Activated CD4-positive, CD25-positive, alpha-beta regulatory T cell treated with anti-CD3 and anti-CD28 coated beads, Interleukin-2, amount 50 U/mL, for 24 hours (primary cell): ENCODE data around the gene GGA3.
"Not testable (repeated sequence)": the region's sequence is repeated elsewhere in the genome, so short reads cannot be mapped to it uniquely, and the experiment has no call there.

Experiments
- ATAC-seq, 2 donors: fragments of 150-1000 bp; cut with Tn5 transposase; one replicate each; pipeline ENCODE4 v1.10.0; 2021; ENCODE audit warnings: mild to moderate bottlenecking in 1 of 2, moderate library complexity in 1 of 2

Gene GGA3, protein sequence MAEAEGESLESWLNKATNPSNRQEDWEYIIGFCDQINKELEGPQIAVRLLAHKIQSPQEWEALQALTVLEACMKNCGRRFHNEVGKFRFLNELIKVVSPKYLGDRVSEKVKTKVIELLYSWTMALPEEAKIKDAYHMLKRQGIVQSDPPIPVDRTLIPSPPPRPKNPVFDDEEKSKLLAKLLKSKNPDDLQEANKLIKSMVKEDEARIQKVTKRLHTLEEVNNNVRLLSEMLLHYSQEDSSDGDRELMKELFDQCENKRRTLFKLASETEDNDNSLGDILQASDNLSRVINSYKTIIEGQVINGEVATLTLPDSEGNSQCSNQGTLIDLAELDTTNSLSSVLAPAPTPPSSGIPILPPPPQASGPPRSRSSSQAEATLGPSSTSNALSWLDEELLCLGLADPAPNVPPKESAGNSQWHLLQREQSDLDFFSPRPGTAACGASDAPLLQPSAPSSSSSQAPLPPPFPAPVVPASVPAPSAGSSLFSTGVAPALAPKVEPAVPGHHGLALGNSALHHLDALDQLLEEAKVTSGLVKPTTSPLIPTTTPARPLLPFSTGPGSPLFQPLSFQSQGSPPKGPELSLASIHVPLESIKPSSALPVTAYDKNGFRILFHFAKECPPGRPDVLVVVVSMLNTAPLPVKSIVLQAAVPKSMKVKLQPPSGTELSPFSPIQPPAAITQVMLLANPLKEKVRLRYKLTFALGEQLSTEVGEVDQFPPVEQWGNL

DNA sequence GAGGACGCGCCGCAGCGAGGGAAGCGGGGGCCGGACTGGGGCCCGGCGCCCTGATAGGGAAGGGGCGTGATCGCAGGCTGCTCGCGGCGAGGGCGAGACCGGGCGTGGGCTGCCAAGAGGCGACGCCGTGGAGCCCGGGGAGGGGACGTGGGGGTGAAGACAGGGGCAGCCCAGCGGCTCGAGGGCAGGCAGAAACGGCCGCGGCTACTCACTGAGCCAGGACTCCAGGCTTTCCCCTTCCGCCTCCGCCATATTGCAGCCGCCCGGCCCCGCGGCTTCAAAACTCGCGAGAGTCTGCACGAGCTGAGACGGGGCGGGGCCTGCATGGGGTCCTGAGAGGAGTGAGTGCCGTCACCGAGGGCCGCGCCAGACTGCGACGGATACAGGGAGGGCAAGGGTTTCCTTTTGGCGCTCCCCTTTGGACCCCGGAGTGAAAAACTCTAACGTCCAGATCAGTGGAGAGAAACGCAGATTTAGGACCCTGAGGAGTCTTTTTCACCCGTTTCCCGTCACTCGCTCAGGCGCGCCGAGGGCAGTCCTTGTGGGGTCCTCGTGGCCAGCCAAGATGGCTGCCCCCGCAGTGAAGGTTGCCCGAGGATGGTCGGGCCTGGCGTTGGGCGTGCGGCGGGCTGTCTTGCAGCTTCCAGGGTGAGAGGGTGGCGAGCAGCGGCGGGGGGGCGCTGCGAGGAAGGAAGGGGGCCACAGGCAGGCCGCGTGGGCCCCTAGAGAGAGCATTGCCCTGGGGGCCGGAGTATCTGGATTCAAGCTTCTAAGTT, at the start of gene GGA3, which contains the start of gene MRPS7:
Gene GGA3, minus strand, starts transcription at position 271 of the 776 bp plus-strand sequence. Its CDS starts 19 bp downstream, at position 252.
Gene MRPS7, plus strand, starts transcription at position 544 of the 776 bp plus-strand sequence. Its CDS starts 22 bp downstream, at position 566.
- peak; percentile 87 to 91 for ATAC-seq

DNA sequence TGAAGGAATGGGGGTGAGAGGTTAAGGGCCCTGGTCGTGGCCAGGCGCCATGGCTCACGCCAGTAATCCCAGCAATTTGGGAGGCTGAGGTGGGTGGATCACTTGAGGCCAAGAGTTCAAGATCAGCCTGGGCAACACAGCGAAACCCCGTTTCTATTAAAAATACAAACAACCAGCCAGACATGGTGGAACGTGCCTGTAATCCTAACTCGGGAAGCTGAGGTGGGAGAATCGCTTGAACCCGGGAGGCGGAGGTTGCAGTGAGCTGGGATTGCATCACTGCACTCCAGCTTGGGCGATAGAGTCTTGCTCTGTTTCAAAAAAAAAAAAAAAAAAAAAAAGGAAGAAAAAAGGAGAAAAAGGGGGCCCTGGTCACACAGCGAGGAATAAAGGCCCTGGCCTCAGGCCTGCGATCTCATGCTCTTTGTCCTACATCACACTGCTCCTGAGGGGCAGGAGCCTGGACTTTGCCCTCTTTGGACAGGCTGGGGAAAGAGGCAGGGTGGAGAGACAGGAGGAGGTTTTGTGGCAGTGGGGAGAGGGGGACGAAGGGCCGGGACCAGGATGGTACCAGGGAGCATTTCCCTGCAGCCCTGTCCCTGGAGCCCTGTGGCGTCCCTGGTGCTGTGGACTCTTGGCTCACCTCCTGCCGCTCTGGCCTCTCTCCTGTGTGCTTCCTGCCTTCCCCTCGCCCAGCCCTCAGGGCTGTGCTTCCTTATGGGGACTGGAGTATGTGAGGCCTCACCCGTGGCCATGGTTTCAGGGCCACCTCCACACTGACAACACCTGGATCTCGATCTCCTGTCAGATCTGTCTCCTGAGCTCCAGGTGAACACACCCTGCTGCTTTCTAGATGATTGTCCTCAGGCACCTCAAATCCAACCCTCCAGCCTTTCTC, 47.6 kb upstream of the GGA3 start:
- ATAC-seq, result no peak

DNA sequence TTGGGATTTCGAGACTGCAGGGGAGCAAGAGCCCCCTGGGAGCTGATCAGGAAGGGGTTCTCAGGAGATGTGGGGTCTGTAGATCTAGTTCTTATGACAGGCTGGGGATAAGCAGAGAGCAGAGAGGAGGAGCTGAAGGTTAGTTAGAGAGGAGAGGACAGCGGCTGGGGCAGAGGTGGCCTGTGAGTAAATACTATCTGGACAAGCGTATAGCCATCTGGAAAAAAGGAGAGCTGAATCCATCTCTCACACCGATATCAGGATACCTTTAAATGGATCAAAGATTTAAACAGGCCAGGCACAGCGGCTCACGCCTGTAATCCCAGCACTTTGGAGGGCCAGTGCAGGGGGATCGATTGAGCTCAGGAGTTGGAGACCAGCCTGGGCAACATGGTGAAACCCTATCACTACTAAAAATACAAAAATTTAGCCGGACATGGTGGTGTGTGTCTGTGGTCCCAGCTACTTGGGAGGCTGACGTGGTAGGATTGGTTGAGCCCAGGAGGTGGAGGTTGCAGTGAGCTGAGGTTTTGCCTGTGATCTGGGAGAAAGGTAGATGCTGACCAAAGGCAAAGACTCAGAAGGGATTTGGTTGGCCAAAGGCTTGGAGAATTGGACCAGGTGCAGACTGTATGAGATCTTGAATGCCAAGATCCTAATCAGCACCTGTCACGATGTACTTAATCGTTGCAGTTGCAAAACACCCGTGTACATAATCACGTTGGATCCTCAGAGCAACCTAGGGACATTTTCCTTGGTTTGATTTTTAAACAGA, 46.7 kb upstream of the GGA3 start:
- no peak for ATAC-seq

DNA sequence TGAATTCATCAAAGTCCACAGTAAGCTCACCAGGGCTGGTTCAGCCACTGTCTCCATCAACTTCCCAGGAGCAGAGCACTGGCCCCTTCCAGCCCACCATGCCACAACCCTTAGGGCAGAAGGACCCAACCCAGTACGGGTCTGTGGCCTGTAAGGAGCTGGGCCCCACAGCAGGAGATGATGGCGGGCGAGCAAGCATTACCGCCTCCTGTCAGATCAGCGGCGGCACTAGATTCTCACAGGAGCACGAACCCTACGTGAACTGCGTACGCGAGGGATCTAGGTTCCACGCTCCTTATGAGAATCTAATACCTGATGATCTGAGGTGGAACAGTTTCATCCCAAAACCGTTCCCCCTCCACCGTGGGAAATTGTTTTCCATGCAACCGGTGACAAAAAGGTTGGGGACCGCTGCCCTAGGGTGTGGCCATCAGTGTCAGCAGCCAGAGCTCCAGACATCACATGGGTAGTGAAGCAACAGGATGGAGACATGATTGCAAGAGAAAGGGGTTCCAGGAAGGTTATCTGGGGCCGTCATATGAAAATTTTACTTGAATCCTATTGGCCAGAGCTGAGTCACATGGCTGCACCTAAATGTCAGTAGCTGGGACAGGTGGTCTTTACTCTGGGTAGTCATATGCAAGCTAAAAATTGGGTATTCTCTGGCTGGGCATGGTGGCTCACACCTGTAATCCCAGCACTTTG, 40.2 kb upstream of the GGA3 start:
- no peak for ATAC-seq

DNA sequence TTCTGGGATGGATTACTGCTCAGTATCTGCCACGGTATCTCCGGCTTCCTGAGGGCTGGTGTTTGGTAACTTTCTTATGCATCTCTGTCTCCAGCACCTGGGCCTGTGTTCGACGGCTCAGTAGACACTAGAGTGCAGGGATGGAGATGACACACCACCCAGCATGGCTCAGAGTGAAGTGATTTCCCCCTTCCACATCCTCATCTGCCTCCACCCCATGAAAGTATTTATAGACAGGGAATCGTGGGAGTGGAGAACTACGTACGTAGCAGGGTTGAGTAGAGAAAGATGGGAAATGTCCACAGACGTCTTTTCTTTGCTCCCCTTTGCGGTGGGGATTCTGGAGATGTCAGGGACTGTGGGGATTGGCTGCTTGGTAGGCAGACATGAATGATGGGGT, 39.6 kb upstream of the GGA3 start:
- ATAC-seq, result no peak

DNA sequence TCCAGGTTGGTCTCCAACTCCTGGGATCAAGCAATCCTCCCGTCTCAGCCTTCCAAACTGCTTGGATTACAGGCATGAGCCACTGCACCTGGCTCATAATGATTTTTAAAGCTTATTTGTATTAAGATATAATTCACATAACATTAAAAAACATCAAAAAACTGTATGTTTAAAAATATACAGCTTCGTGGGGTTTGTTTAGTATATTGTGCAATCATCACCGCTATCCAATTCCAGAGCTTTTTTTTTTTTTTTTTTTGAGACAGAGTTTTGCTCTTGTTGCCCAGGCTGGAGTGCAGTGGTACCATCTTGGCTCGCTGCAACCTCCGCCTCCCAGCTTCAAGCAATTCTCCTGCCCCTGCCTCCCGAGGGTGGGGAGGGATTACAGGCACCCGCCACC, 38.9 kb upstream of the GGA3 start:
- no peak for ATAC-seq

DNA sequence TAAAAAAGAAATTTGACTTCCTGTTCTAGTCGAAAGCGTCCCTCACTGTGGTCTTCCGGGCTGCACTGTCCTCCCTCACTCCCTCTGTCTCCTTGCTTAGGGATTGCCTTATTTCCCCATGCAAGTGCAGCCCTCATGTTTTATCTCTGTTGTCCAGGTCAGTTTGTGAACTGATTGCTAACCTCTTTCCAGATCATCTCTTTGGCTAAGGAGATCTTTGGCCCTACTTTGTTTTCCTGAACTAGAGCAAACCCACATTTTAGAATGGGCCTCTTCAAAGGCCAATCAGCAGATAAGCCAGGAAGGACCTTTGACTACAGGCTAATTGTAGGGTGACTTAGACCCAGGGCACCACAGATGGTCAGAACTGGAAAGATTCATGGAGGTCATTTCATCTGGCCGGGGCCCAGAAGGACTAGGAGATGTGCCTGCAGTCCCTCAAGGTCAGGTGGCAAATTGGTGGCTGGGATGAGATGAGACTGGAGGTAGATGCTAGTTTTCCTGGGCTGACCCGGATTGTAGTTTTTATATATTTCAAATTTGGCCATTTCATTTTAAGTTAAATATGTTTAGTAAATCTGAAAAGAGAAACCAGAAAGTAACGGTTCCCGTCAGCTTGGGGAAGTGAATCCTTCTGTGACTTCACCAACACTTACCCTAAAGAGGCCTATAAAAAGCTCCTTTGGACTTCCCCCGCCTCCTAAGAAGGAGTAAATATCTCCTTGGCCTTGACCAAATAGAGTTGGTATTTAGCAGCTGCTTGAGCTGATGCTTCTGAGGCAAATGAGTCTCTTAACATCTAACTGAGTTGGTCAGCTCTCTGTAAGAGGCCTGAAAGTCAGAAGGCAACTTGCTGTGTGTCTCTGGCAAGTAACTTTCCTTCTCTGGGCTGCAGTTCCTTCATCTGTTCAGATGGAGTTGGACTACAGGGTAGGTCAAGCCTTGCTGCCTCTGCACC, 34.1 kb upstream of the GGA3 start:
- ATAC-seq, result peak; percentile 70 to 73

DNA sequence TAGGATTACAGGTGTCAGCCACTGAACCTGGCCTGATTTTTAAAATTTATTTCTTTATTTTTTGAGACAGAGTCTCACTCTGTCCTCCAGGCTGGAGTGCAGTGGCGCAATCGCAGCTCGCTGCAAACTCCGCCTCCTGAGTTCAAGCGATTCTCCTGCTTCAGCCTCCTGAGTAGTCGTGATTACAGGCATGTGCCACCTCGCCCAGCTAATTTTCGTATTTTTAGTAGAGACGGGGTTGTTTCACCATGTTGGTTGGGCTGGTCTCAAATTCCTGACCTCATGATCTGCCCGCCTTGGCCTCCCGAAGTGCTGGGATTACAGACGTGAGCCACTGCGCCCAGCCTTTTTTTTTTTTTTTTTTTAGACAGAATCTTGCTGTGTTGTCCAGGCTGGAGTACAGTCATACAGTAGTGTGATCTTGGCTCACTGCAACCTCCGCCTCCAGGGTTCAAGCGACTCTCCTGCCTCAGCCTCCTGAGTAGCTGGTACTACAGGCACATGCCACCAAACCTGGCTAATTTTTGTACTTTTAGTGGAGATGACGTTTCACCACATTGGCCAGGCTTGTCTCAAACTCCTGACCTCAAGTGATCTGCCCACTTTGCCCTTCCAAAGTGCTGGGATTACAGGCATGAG, 31.5 kb upstream of the GGA3 start:
- ATAC-seq, result not testable (repeated sequence)

DNA sequence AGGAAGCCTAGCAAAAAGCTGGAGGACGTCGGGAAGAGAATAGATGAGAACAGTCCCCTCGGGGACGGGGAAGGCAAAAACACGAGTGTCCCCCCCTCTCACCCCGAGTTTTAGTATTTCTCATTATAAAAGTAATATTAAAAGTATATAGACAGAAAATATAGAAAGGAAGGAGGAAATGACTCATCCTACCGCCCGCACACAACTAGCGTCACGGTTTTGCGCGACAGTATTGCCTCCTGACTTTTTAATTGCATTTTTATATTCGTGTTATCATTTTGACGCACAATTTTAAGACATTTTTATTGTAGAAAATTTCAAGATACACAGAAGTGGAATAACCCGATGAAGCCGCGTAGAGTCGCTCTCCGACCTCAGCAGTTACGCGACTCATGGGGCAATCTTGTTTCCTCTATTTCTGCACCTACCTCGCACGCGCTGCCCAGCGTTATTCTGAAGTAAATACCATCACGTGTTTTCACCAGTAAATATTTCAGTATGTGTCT, 28.5 kb upstream of the GGA3 start:
- ATAC-seq, result peak; percentile 18 to 24

DNA sequence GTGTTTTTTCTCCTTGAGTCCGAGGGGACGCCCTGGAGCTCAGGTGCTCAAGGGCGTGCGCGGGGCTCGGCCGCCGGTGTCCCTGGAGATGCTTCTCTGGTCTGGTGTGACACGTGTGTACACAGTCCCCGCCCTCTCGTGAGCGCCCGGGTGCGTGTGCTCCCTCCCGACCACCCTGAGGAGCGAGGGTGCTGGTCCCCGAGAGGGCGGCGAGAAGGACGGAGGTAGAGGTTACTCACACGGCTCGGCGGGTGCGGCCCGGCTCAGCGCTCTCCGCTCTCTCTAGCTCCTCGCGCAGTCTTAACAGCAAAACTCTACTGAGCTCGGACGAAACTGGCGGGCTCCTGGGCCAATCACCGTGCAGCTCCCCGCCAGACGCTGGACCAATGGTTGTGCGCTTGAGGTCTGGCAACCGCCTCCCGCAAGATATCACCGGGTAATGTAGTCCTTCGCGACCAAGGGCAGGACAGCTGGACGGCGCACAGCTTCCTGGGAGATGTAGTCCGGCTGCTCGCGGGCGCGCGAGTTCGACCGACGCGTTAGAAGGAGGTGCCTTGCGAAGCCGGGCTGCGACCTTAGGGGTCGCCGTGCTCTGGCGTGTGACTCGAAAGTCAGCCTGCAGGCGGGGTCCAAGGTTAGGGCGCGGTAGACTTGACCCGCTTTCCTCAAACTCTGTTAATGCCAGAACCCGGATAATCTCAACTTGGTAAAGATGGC, 27.9 kb upstream of the GGA3 start, which contains the start of gene SLC25A19:
Gene SLC25A19, minus strand, starts transcription at position 319 of the 717 bp plus-strand sequence. CDS start 2,669 bp downstream, outside the sequence.
- peak; percentile 95 to 96 for ATAC-seq

DNA sequence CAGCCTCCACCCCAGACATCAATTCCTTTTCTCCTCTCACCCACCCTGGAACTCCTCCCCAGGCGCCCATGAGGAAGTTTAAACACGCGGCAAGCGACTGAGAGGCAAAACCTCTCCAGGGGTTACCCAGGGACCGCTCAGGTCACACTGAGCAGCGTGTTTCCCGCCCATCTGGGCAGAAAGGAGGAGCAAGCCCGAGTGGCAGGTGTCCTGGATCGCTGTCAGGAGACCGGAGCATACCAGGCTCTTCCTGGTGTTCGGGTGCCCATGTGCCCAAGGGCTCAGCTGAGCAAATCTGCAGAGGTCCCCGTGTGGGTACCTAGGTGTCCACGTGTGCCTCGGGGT, 27.3 kb upstream of the GGA3 start:
- ATAC-seq, result peak; percentile 9 to 14

DNA sequence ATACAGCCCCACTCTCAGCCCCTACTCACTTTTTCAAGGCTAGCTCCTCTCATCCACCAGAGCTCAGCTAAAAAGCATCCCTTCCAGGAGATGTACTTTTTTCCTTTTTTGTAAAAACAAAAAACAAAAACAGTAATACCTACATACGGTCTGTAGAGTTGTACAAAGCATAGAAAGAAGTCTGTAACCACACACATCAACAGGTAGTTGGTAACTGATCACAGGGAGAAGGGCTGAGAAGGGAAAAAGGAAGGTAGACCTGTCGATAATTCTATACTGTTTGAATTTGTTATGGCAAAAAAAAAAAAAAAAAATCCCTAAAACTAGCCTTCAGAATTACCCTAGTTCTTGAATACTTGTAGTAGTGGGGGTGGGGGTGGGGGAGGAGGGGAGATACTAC, 27.0 kb upstream of the GGA3 start:
- ATAC-seq, result no peak

DNA sequence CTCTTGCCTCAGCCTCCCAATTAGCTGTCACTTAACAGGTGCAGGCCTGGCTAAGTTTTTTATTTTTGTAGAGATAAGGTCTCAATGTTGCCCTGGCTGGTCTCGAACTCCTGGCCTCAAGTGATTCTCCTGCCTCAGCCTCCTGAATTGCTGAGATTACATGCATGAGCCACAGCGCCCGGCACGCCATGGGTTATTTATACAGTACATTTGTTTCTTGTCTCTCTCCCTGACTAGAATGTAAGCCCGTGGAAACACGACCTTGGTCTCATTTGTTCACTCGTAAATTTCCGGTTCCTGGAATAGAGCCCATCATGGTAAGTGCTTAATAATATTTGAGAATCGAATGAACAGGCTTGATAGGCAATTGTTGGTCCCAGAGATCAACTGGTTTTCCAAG, 25.8 kb upstream of the GGA3 start:
- ATAC-seq, result no peak

DNA sequence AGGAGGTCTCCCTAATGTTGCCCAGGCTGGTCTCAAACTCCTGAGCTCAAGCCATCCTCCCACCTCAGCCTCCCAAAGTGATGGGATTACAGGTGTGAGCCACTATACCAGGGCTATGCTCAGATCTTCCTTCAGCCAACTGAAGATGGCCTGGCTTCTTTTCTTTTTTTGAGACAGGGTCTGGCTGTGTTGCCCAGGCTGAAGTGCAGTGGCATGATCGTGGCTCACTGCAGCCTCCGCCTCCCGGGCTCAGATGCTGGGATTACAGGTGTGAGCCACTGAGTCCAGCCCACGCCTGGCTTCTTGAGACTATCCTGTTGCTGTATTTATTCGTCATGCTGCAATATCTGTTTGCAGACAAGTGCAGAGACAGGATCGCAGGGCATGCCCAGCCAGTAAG, 23.7 kb upstream of the GGA3 start:
- ATAC-seq, result no peak

DNA sequence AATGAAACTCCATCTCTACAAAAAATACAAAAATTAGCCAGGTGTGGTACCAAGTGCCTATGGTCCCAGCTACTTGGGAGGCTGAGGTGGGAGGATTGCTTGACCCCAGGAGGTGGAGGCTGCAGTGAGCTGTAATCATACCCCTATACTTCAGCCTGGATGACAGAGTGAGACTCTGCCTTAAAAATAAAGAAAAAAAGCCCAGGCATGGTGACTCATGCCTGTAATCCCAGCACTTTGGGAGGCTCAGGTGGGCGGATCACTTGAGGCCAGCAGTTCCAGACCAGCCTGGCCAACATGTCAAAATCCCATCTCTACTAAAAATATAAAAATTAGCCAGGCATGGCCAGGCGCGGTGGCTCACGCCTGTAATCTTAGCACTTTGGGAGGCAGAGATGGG, 18.8 kb upstream of the GGA3 start:
- ATAC-seq, result not testable (repeated sequence)

DNA sequence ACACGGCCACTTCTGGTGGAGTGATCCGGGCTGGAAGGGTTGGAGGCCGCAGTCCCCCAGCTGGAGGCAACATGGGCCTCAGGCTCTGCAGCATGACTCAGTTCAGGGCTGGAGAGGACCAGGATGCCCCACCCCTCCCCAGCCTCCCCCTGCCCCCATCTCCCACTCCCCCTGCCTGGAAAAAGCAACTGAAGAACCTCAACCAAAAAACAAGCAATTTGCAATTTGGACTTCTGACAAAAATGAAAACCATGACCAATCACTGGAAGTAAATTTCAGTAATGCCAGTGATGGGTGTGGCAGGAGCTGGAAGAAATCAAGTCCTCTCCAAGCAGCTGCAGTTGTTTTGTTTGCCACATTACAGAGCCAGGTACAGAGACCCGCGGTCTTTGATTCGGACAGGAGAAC, 16.3 kb upstream of the GGA3 start:
- ATAC-seq, result no peak

DNA sequence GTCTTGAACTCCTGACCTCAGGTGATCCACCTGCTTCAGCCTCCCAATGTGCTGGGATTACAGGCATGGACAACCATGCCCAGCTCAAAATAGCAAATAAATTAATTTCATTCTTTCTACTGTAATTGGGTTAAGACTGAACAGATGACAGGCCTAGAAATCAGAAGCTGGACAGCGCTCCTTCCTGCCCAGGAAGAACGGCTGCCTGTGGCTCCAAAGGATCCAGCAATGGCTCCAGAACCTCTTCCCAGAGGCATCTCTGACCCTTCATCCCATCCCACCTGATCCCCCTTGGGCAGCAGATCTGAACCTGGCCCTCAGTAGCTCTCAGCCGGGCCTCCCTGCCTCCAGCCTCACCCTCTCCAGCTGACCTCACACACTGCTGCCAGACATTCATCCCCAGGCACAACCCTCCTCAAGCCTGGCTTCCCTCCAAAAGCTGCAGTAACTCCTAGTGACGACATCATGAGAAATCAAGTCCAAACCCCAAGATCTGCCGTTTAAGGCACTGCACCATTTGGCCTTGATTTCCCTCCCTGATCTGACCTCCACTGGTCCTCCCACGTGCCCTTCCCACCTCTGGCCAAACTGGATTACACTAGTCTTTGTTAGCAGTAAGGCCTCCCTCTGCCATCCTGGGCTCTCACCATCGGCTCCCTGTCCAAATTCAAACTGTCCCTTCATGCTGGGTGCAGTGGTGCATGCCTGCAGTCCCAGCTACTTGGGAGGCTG, 12.7 kb upstream of the GGA3 start:
- ATAC-seq, result no peak
